Esophagus mucosa (tissue), 1 donor: Measurements from ENCODE around the gene DIPK1B. TPM values are rescaled to one million over a fixed set of nuclear protein-coding genes. Genes with fewer than 3 reads are reported as not detected.

Experiments used
- ATAC-seq: fragments of 200-7000 bp; cut with Tn5 transposase; one replicate; pipeline ENCODE4 v1.9.1; 2020
- total RNA-seq: library from RNA; stranded (reverse); gene quantifications from one replicate; pipeline ENCODE4 v1.2.4, GENCODE V29; 2023
- donor health status: DM: yes; HTN: yes; CAD: no.

The DIPK1B gene
- total RNA-seq, 1 donor from 2014 or later = 0.76 TPM

DNA sequence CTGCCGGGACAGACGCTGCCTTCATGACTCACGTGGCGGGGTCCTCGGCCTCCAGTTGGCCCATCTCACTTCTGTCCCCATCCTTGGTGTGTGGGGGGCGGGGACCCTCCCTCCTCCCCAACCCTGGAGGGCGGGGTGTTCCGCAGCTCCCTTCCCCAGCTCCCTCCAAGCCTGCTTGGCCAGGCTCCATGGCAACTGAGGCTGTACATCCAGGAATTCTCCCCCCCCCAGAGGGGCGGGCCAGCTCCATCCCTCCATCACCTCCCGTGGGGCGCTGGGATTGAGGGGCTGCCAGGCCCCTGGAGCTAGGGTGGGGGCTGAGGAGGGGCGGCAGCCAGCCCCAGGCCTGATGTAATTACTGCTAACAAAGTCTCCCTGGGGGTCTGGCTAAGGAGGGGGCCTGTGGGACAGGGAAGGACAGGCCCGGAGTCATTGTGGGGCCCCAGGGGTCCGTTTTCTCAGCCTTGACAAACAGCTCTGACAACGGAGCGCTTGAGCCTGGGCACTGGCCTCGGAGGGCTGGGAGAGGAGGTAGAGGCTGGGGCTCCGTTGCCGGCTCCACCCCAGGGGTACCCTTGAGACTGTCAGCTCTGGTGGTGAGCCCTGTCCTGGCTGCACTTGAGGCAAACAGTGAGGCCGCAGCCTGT lies 8.0 kb downstream of the DIPK1B start:
- no peak for ATAC-seq

DNA sequence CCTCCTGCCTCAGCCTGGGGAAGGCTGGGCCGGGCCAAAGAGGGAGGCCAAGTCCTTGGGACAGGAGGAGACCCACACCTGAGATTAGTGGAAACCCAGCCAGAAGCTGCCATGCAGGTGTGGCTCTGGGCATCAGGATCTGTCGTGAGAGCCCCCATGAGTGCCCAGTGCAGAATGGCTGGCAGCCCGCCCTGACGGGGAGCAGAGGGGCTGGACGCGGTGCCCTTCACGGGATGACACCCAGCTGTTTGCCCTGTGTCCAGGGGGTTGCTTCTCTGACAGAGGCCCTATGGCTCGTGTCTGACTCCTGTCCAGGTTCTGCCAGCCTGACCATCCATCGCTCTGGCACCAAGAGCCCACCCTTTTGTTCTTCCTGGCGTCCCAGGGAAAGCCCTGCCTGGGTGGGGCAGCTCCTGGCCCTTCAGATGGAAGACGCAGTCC lies 8.5 kb downstream of the DIPK1B start:
- ATAC-seq = peak; percentile 0

DNA sequence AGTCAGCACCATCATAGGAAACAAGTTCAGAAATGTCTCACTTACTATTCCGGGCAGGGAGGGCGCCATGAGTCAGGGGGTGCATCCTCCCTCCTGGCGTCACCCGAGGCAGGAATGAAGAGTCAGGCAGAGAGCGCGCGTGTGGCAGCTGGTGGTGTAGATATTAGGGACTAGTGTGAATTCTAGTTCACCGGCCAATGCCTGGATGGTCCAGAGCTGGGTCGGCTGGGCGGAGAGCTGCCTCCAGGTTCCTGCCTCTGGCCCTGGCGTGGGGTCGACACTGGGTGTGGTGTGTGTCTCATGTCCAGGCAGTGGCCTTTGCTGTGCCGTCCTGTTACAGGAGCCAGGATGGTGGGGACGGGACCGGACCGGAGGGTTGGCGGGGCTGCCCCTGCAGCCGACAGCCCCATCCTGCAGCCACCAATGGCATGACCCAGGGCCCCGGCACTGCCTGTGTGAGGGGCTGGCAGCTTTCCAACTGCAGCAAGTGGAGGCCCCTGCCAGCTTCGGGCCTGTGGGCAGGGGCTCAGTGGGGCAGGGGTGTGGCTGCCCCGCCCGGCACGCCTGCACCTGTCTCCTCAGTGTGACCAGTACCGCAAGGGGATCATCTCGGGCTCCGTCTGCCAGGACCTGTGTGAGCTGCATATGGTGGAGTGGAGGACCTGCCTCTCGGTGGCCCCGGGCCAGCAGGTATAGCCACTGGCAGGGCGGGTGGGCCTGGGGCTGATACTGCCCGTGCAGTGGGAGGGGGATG lies 9.1 kb downstream of the DIPK1B start:
- ATAC-seq = peak; percentile 67

DNA sequence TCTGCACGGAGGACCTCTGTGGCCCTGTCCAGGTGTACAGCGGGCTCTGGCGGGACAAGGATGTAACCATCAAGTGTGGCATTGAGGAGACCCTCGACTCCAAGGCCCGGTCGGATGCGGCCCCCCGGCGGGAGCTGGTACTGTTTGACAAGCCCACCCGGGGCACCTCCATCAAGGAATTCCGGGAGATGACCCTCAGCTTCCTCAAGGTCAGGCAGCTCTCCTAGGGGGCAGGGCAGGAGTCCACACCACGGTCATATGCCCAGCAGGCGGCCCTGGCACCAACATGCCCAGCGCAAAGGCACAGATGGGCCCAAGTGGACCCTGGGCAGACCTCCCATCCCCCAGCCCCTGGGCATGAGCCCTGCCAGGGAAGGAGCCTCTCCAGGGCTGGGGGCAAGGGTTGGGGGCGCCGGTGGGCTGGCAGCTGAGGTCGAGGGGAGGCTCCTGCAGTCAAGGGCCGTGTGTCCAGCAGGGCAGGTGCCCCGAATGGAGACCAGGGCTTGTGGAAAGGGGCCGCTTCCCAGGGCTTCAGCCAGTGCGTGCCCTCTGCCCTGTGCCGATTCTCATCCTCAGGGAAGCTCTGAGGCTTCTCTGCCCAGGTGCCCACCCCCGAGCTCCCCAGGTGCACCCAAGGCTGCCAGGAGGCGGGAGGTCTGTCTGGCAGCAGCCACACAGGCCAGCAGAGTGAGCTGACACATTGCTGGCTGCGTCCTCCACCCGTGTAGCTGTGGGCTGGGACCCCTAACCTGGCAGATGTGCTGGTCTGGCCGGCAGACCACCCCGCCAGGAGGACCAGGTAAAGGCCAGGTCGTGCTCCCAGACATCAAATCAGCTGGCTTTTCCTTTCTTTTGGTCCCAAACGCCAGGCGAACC lies 10.0 kb downstream of the DIPK1B start:
- ATAC-seq = no peak

DNA sequence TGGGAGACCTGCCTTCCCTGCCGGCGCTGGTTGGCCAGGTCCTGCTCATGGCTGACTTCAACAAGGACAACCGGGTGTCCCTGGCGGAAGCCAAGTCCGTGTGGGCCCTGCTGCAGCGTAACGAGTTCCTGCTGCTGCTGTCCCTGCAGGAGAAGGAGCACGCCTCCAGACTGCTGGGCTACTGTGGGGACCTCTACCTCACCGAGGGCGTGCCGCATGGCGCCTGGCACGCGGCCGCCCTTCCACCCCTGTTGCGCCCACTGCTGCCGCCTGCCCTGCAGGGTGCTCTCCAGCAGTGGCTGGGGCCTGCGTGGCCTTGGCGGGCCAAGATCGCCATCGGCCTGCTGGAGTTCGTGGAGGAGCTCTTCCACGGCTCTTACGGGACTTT lies 10.6 kb downstream of the DIPK1B start:
- no peak for ATAC-seq

DNA sequence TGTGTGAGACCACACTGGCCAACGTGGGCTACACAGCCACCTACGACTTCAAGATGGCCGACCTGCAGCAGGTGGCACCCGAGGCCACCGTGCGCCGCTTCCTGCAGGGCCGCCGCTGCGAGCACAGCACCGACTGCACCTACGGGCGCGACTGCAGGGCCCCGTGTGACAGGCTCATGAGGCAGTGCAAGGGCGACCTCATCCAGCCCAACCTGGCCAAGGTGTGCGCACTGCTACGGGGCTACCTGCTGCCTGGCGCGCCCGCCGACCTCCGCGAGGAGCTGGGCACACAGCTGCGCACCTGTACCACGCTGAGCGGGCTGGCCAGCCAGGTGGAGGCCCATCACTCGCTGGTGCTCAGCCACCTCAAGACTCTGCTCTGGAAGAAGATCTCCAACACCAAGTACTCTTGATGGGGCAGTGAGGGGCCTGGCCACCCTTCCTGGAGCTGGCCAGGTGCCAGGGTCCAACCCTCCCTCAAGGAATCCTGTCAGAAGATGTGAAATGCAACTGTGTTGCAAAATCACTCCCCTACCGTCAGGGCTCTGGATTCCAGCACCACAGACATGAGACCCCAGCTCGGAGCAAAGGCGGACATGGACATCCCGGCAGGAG lies 11.1 kb downstream of the DIPK1B start:
- no peak for ATAC-seq

DNA sequence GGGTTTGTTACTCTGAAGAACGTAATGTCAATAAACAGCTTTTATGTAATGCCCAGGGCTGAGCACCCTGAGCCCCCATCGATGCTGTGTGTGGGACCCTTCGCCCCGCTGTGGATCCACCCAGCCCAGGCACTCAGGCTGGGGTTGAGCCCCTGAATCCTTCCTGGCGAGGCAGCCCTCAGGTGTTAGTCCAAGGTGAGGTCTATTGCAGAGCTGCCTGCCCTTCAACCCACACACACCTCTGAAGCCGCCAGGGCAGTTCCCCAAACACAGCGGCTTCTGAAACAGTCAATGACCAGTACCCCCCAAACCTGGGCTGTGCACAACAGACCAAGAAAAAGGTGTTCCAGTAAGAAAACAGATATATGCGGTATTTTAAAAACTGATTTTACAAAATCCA lies 11.6 kb downstream of the DIPK1B start:
- ATAC-seq = no peak

DNA sequence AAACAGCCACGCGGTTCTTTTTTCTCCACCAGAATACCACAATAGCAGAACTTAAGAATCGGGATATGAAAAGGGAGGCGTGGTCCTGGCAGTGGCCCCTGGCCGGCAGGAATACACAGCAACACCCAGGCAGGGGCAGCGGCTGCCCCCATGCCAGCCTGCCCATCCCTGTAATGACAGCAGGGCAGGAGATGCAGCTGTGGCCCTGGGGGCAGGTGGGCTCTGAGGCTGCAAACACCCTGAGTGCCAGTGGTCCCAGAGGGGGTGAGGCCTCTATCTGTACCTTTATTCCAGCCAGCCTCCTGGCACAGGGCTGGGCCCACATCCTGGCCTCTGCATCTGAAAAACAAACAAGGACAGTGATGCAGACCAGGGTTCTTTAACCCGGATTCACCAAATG lies 12.4 kb downstream of the DIPK1B start:
- ATAC-seq = no peak

DNA sequence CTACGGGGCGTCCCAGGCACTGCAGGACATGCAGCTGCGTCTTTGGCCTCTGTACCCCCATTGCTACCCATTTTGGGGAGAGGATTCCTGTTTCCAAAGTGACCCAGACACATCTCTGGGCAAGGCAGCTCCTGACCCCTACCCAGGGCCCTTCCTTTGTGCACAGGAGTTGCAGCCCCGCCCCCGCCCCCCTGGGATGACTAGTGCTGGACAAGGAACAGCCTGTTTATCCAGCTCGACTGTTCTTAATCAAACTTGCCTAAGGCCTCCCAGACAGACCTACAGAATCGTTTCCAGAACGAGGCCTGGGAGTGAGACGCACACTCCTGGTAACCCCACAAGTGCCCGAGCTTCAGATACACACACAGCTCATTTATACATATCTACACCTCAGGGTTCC lies 13.2 kb downstream of the DIPK1B start:
- peak; percentile 27 for ATAC-seq

DNA sequence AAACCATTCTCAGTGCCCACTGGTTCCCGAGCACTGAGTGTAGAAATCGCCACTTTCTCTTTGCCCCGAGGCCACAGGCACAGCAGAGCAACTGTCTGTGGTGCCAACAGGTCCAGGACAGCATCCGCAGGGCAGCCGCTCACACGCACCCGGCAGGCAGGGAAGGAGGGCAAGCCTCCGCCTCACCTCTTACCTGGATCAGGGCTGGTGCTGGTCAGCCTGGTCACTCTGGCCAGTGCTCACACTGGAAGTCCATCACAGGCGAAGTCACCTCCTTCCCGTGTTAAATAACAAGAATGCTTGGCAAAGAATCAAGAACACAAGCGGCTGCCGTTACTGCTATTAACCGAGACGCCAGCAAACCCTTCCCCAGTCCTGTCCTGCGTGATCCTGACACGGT lies 13.7 kb downstream of the DIPK1B start:
- ATAC-seq = no peak

DNA sequence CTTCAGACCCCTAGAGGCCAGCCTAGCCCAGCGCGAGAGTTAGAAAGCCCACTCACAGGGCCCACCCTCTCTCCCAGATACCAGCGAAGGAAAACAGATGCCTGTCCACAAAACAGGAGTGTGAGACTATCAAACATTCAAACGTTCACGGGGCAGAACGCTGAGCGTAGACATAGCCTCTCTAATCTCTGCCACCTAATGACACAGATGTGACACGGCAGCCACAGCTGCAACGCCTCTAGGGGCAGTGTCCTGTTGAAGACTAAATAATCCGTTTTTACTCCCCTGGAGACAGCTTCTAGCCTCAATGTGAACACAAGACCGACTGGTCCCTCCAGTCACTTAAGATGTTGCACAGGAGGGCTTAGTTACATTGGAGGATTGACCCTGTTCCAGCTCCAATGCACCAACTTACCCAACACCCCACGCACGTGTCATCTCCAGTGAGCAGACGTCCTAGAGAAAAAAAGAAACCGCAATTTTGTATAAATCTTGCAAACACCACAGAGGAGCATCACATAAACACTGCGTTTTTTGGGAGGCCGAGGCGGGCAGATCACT lies 14.3 kb downstream of the DIPK1B start:
- ATAC-seq = peak; percentile 26

DNA sequence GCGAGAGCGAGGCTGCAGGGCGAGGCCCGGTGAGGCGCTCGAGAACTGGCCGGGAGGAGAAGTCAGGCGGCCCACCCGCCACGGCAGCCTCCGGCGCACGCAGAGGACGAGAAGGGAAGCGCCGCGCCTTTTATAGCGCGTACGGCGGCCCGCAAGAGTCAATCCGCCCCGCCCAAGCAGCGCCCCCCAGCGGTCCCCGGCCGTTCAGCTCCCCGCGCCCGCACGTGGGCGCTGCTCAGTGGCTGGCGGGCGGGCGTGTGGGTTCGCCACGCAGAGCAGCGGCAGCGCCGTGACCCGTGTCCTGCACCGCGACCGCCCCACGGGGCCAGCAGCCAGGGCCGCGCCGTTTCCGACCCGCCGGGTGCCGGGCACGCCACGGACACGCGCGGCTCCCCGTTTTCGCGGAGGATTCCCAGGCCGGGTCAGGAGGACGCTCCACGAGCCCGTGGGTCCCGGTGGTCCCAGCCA lies 15.7 kb downstream of the DIPK1B start:
- peak; percentile 79 for ATAC-seq

DNA sequence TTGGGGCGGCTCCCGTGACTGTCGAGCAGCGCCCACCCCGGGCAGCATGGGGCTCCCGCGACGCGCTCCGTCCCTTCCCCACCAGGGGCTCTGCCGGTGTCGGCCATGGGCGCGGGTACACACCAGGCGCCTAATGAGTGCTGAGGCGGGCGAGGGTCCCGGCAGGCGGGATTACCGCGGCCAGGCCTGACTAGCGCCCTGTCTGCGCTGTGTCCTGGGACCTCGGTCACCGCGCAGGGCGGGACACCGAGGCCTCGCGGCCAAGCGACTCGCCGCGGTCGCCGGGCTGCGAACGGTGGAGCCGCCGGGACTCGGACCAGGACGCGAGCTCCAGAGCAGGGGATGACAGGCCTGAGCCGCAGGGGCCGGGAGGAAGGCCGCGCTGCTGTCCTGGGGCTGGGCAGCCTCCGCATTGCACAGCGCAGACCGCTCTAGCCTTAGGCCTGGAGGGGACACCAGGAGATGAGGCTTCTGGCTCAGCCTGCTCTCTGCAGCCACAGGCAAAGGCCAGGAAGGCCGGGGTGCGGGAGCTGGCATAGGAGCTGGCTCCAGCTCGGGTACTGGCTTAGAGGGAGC lies 16.3 kb downstream of the DIPK1B start:
- ATAC-seq = peak; percentile 14

DNA sequence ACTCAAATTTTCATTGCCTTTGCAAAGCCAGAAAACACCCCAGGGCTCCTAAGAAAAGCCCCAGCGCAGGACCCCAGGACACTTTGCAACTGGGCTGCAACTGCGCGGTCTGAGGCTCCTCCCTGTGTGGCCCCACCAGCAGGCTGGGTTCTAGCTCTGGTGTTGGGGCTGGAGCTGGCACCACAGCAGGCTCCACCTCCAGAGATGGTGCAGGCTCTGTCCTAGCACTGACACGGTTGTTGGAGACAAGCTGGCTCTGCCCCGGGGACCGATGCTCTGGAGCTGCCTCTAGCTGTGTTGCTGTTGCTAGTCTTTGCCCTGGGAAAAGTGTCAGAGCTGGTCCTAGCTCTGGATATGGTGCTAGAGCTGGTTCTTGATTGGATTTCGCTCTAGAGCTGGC lies 16.8 kb downstream of the DIPK1B start:
- ATAC-seq = peak; percentile 4

DNA sequence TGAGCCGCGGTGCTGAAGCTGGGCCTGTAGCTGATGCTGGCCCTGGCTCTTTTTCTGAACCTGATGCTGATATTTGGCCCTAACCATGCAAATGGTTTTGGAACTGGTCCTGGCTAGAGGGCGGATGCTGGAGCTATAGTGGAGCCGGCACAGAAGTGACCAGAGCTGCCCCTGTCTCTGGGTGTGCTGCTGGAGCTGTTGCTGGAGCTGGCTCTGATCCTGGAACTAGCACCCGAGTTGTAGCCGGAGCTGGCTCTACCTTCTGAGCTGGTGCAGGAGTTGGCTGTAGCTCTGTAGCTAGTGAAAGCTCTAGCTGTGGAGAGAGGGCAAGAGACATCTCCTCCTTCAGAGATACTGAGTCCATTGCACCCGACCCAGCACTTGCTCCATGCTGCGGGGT lies 17.6 kb downstream of the DIPK1B start:
- no peak for ATAC-seq

DNA sequence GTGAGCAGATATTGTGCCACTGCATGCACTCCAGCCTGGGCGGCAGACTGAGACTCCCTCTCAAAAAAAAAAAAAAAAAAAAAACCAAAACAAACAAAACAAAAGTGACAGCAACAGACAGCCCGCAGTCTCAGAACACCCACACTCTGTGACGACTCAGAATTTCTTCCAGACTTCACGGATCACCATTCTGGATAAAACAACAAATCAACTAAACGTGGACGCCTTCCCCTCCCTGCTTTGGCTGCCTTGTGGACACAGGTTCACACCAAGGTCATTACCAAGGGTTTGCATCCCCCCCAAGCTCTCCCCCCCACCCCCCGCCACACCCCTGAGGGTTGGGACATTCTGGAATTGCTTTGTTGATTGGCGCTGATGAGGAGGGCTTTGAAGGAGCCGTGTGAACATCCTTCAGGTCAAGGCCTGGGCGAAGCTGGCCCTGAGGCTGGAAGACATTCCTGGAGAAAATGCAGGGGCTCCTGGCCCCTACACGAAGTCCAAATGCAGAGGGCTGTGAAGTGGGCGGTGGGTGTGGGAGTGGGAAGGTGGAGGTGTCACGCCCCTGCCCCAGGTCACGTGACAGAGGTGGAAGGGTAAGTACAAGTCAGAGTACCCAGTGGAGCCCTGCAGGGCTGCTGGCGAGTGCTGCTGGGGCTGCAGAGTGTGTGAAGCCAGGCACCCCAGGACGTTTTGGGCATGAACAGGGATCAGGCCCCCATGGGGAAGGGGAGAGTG lies 20.2 kb downstream of the DIPK1B start:
- no peak for ATAC-seq

DNA sequence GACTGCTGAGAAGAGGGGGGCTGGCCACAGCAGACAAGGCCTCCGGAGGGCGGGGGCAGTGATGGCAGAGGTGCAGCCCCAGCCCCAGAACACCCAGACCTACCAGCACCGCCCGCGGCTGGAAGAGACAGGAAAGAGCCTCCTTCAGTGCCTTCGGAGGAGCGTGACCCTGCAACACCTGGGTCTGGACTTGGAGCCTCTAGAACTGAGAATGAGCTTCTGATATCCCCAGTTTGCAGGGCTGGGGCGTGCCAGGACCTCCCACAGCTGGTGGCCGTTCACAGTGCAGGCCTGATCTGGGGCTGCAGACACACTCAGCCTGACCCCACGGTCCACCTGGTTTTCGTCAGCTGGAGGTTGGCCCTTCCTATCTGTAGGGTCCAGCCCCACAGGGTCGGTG lies 21.2 kb downstream of the DIPK1B start:
- no peak for ATAC-seq

DNA sequence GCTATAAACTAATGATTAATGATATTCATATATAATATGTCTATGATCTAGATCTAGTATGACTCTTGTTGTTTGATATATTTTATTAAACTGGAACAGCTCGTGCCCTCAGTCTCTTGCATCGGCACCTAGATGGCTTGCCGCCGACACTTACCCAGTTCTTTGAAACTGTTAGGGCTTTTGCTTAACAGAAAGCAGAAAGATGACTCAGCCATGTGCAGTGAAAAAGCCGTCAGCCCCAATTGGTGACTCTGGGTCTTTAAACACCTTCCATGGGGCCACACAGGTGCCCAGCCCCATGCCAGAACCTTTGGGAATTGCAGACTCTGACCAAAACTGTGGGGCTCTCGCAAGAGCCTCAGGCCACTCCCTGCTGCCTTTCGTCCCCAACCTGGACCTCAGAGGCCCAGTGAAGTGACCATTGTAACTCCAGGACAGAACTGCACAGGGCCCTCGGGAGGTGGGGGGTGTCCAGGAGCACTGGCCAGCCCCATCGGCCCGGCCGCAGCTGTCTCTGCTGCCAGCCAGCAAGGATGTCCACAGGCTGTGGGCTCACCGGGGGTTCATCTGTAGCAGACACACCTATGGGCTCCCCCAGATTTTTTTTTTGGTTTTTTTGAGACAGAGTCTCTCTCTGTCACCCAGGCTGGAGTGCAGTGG lies 22.6 kb downstream of the DIPK1B start:
- ATAC-seq = no peak

DNA sequence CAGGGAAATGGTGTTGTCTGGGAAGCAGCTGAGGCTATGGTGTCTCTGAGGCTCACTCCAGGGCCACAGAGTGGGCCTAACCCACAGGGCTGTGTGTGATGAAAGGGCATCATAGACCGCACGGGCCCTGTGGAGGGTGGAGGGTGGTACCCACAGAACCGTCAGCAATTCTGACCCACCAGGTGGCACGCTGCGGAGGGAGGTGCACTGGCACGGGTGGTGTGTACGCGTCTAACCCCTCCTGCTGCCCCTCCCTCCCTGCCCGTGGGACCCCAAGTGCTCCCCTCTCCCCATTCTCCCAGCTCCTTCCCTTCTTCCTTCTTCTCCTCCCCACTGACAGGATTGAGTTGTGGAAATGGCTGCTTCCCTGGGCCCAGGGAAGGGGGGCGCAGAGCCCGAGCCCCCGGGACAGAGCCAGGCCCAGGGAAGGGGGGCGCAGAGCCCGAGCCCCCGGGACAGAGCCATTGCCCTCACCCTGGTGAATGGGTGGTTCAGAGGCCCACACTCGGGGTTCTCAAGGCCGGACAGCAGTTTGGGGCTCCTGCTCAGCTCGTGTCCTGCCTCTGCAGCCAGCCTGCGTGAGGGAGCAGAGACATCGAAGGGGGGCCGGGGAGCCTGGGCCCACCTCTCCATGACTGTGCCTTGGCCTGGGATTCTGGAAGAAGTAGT lies 23.6 kb downstream of the DIPK1B start:
- ATAC-seq = no peak

DNA sequence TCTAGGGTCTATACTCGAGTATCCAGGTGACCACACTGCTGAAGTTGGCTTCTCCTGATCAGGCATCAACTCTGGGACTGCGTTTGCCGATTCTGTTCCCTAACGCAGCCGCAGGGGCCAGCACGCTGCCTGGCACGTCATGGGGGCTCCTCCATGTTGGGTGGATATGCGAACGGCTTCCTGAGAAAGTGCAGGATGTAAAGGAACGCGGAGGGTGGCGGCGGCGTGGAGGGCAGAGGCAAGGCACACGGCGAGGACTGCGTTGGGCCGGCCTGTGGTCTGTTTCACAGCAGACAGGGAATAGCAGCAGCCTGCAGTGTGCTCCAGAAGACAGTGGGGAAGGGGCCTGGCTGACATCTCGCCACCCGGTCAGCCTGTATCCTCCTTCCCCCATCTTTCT lies 26.6 kb downstream of the DIPK1B start:
- no peak for ATAC-seq
